ES-I3 (cell line): ENCODE results near the gene QKI.

ENCODE experiments used
- H3K36me3 ChIP-seq: 2 replicates; pipeline ENCODE4 v1.6.1; 2013; ENCODE audit warnings: mild to moderate bottlenecking, low read length, control low read depth, moderate library complexity; ENCODE audit not compliant: insufficient read depth
- H3K4me1 ChIP-seq: 2 replicates; pipeline ENCODE4 v1.6.1; 2013; ENCODE audit warnings: mild to moderate bottlenecking, control low read depth, low read length; ENCODE audit not compliant: insufficient read depth
- H3K9ac ChIP-seq: 2 replicates; pipeline ENCODE4 v1.6.1; 2013; ENCODE audit warnings: low read depth, mild to moderate bottlenecking, low read length, moderate library complexity
- H3K9me3 ChIP-seq: 2 replicates; pipeline ENCODE4 v1.6.1; 2013; ENCODE audit warnings: mild to moderate bottlenecking, low read length, moderate library complexity; ENCODE audit not compliant: control insufficient read depth, insufficient read depth

QKI gene

DNA sequence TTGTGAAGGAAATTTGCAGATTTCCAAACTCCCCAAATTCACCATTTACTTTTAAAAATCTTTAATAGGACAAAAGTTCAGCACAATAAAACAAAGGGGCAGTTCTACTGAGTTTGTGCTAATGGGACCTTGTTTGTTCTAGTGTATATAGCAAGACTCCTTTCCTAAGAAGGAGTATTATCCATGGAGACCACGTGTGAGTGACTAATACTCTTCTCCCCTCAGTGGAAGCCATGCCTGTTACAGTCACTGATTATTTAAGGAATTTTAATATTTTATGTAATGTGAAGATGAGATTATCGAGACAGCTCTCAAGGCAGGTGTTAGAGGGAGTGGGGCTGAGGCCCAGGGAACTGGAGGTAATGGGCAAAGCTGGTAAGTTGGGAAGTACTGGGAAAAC is 16.4 kb upstream of the QKI start:
- H3K4me1 ChIP-seq: peaks cover 26% of the 10 kb centered on the region
- H3K9me3 ChIP-seq: no peaks in the 10 kb centered on the region
- H3K36me3 ChIP-seq: no peaks in the 10 kb centered on the region
- H3K9ac ChIP-seq: no peak overlapping the region

DNA sequence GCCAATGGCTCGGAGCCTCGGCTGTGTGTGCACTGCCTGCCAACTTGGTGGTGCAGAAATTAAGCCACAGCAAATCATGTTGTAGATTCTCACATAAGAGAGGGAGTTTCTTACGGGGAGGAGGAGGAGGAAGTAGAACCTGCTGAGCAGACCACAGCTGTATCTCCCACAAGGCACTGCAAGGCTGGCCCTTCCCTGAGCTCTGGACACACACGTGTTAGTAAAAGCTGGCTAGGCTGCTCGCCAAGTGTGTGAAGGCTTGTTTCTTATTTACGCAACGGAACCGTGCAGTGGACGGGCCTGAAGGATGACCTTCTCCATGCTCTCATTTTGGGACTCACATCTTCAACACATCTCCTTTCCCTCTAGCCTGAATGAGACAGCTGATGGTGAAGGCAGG is 15.7 kb upstream of the QKI start:
- Histone ChIP-seq H3K9ac (no peak overlapping the region), H3K4me1 (peaks cover 26% of the 10 kb centered on the region), H3K36me3 (no peaks in the 10 kb centered on the region), H3K9me3 (no peaks in the 10 kb centered on the region)

DNA sequence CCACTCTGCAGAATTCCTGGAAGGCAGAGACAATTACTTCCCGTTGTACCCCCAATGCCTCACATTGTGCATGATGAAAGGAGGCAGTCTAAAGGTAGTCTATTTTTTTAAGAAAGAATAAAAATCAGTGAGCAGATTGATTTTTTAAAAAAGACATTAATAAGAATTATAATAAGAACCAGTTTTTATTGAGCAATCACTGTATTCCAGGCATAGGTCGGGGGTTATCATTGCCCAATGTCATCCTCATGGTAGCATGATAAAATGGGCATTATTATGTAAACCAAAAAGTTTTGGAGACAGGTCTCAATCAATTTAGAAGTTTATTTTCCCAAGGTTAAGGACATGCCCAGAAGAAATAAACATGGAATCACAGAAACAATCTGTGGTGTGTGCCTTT is 14.0 kb upstream of the QKI start:
- Histone ChIP-seq H3K9me3 (no peaks in the 10 kb centered on the region), H3K4me1 (peaks cover 33% of the 10 kb centered on the region), H3K36me3 (no peaks in the 10 kb centered on the region), H3K9ac (no peak overlapping the region)

DNA sequence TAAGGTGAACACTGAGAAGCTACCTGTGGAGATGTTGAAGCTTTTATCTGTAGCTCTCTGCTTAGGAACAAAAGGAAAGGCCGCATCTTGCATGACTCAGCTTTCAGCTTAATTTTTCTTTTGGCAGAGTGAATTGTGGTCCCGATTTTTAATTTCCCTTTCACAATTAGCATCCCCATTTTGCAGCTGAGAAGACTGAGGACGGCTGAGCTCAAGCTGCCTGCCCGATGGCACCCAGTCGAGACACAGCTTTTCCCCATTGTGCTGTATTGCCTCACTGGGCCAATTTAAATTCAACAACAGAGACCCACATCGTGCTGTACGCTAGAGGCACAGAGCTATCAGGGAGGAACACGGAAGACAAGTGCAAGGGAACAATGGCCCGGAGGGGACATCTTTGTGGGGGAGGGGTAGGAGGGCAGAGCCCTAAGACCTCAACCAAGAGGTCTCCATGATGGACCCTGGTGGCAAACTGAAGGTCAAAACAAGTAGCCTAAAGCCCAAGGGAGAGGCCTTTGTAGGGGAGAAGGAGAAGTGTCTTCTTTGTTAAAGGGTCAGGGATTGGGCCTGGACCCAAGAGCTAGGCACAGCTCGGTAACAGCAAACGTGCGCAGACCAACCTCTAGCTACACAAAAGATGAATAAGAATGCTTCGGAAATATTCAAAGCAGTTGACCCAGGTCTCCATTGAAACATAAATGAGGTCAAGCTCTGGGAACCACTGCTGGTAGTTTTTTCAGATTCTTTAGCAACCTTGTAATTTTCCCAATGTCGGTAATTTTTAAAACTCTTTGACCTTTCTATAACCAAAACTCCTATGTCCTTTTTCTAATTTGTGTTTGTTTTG is 13.3 kb upstream of the QKI start:
- H3K9ac ChIP-seq: no peak overlapping the region
- H3K4me1 ChIP-seq: peaks cover 31% of the 10 kb centered on the region
- no peaks in the 10 kb centered on the region for H3K36me3 ChIP-seq
- H3K9me3 ChIP-seq: no peaks in the 10 kb centered on the region

DNA sequence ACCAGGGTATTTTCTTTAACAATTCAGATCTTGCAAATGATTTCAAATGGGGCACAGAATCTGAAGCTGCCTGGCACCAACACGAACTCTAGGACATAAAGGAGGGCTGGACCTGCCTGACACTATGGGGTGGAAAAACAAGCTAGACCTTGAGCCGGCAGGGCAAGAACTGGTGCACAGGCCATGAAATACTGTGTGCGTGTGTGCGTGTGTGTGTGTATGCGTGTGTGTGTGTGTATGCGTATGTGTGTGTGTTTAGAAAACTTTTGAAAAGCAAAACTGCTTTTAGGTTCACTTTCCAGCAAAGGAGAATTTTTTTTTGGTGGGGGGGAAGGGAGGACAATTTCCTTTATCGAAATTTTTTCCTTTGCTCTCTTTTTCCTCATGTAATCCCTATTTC is 11.9 kb upstream of the QKI start:
- Histone ChIP-seq H3K9ac (no peak overlapping the region), H3K36me3 (no peaks in the 10 kb centered on the region), H3K4me1 (peaks cover 24% of the 10 kb centered on the region)

DNA sequence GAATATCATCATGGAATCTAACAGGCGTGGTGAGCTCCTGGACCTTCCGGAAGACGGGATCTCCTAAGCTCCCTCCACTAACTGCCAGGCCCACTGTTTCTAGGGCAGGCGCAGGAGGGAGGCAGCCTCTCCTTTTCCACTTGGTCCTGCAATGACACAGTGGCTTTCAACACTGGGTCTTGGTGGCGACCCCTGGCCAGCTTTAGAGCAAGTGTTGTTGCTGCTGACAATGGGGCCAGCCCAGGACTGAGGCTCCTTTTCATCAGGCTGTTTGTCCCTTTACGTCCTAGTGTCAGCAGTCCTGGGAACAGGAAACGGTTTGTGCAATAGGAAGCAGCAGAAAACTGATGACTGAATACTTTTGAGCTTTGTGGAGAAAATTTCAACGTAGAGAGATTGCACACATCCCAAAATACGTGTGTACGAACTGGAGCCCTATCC is 9.7 kb upstream of the QKI start:
- Histone ChIP-seq H3K4me1 (peaks cover 22% of the 10 kb centered on the region), H3K9ac (no peak overlapping the region), H3K36me3 (no peaks in the 10 kb centered on the region), H3K9me3 (no peaks in the 10 kb centered on the region)

More for the DNA sequence above, 11.9 kb upstream of the QKI start:
- no peaks in the 10 kb centered on the region for H3K9me3 ChIP-seq

DNA sequence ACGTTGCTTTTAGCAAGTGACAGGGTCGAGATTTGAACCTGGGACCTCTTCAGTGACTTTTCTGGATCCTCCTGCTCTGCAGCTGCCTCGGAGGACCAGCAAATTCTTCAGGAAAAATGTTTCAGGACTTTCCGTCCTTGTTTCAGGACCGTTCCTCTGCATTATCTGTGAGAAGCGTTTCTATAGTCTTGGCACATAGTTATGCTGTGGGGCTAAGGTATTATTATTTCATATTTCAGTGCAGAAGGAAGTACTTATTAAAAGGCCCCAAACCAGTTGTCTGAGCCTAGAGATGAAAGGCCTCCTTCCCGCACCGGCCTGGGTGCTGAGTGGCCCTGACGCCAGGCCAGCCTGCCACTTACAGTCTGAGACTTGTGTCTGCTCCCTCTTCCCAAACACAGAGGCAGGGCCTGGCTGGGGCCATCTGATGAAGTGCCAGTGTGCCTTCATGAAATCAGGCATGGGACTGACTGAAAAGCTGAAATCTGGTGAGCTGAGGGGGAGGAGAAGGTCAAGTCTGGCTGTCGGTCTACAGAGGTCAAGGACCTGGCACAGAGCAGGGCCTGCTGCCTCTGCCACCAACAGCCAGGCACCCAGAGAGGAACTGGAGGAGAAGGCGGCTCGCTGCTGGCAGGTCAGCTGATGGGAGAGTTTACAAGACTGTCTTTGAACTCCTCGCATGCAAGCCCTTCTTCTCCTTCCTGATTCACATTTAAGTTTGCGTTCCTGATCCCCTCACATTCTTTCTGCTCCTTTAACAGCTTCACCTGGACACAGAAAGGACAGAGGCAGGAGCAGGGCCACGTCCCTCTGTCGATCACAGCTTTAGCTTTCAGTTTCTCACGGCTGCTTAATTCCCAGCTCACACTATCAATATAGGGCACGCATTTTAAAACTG is 8.9 kb upstream of the QKI start:
- H3K4me1 ChIP-seq: peaks cover 23% of the 10 kb centered on the region
- H3K9ac ChIP-seq: no peak overlapping the region
- no peaks in the 10 kb centered on the region for H3K36me3 ChIP-seq
- no peaks in the 10 kb centered on the region for H3K9me3 ChIP-seq

DNA sequence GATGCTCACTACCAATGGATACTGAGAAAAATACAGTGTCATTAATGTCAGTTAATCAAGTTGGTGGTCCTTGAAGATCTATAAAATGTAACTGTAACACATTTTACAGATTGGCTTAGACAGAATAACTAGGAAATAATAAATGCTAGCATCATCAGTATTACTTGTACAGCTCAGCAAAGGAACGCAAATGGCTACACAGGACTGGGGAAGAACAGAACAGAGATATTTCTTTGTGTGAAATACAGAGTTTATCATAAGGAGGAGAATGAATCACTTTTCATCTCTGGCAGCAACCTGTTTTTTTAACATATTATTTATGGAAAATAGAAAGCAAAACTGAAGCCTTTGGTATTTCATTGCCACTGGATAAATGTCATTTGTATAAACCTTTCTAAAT is 8.2 kb upstream of the QKI start:
- no peak overlapping the region for H3K9ac ChIP-seq

DNA sequence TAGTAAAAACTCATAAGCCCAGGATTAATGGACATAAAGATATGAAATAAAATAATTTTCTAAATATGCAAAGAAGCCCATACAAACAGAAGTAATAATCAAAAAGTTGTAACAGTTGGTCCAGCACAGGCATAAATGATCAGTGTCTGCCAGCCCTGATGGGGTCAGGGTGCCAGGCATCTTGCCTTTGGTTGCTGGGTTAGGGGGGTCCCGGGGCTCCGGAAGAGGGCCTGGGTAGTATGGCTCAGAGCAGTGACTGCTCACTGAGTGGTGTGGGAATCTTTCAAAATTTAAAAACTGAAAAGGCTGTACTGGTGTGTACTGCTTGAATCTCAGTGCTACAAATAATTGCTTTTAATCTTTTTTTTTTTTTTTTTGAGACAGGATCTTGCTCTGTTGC is 7.7 kb upstream of the QKI start:
- Histone ChIP-seq H3K4me1 (peaks cover 17% of the 10 kb centered on the region), H3K9me3 (no peaks in the 10 kb centered on the region), H3K9ac (no peak overlapping the region), H3K36me3 (no peaks in the 10 kb centered on the region)

More for the DNA sequence above, 8.2 kb upstream of the QKI start:
- no peaks in the 10 kb centered on the region for H3K36me3 ChIP-seq
- H3K4me1 ChIP-seq: peaks cover 20% of the 10 kb centered on the region
- H3K9me3 ChIP-seq: no peaks in the 10 kb centered on the region

DNA sequence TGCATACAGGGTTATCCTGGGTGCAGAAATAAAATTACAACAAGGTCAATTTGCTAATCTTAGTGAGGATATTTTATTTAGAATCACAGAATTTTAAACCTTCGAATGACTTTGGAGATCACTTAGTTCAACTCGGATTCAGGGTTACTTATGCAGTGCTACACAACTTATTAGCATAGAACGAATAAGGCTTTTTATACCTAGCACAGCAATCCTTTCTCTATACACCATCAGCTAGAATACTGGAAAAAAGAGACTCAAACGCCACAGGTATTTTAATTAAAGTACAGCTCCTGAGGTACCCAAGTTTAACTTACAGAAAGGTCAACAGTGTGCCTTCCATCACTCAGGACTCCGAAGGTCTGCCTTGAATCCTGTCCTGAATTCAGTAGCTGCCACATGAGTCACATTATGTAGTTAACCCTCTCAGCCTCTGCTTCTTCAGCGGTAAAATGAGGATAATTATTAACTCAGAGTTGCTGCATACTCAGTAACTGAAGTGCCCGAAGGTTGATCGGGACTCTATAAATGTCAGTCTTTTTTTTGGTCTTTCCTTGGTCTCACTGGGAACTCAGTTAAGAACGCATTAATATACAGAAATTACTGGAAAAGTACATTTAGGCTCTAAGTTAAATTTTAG is 6.0 kb upstream of the QKI start:
- no peak overlapping the region for H3K9ac ChIP-seq
- no peaks in the 10 kb centered on the region for H3K9me3 ChIP-seq
- H3K36me3 ChIP-seq: no peaks in the 10 kb centered on the region
- peaks cover 14% of the 10 kb centered on the region for H3K4me1 ChIP-seq

DNA sequence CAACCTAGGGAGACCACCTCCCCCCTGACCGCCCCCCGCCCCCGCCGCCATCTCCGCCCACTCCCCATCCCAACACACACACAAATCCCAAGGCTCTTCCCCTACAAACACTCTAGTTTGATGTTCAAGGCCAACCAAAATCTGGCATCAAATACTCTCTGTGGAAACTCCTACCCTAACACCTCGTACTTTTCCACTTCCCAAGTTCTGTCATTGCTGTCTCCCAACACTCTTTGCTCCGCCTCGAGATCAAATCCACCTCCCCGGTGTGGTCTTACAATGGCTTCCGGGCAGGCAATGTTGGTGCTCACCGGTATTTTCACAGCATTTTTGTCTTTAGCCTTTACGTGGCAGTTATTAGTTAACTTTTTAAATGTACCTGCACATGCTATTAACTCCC is 4.8 kb upstream of the QKI start:
- Histone ChIP-seq H3K9ac (no peak overlapping the region), H3K4me1 (peaks cover 14% of the 10 kb centered on the region), H3K36me3 (no peaks in the 10 kb centered on the region), H3K9me3 (no peaks in the 10 kb centered on the region)

DNA sequence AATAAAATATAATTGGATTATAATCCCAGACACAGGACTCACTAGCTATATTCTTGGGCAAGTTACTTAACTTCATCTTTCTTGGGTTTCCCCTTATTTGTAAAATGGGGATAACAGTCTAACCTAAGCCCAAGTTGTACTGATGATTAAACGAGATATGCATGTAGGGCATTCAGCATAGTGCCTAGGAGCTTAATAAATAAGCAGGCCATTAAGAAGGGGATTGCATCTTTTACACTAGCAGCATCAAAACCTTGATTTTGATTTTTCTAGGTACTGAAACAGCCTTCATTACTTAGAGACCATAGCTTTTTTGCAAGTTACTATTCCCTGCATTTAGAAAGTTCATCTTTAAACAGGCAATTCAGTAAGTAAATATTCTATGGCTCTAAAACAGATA is 2.2 kb upstream of the QKI start:
- Histone ChIP-seq H3K36me3 (no peaks in the 10 kb centered on the region), H3K9me3 (no peaks in the 10 kb centered on the region), H3K4me1 (peaks cover 3% of the 10 kb centered on the region), H3K9ac (peak overlapping the region; percentile 98; the same call in 1 of the 2 replicates)

DNA sequence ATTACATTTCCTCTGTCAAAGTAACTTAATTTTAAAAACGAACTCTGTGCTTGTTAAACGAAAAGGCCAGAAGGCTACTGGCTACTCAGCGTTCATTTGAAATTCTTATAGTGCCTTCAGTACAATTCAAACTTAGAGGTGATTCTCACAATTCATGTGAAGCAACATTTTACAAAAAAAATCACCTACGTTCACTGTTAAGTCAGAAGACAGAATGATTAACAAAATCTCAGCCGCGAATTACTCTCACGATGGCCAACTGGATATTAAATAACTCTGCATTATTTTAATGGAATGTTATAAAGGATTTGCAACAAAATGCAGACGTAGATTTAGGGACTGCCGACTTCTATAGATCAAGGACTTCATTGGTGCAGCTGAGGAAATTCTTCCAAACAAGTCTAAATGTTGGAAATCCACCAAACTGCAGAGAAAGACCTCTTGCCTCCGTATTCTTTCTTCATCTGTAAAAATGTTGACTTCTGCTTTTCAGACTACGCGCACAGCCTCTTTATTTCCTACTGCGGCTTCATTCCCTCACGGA is 1.6 kb upstream of the QKI start:
- Histone ChIP-seq H3K9me3 (no peaks in the 10 kb centered on the region), H3K4me1 (peaks cover 7% of the 10 kb centered on the region)

More for the DNA sequence above, 1.6 kb upstream of the QKI start:
- peak overlapping the region; percentile 98 for H3K9ac ChIP-seq
- no peaks in the 10 kb centered on the region for H3K36me3 ChIP-seq
